Stimulated activated CD8-positive, alpha-beta memory T cell treated with anti-CD3 and anti-CD28 coated beads, Interleukin-2, amount 100 ng/mL, for 48 hours (primary cell): ENCODE data around the gene PTPRC.

Experiments used
- DNase-seq, 2 donors: peaks; one replicate each; pipeline ENCODE4 v3.0.0-alpha.2; 2020; ENCODE audit warnings: low read depth in 2 of 2

PTPRC gene

GRCh38 chr1:198676253-198676652, 37.4 kb downstream of the PTPRC start:
- no peak for DNase-seq

GRCh38 chr1:198677027-198677426, 38.2 kb downstream of the PTPRC start:
- no peak for DNase-seq

- no peak for DNase-seq
Measured at GRCh38 chr1:198677871-198678270, 39.0 kb downstream of the PTPRC start.

- no peak for DNase-seq
Measured at GRCh38 chr1:198678301-198678836, 39.5 kb downstream of the PTPRC start.

- no peak for DNase-seq
Measured at GRCh38 chr1:198678901-198679329, 40.1 kb downstream of the PTPRC start.

- no peak for DNase-seq
Measured at GRCh38 chr1:198679535-198680173, 40.8 kb downstream of the PTPRC start.

GRCh38 chr1:198680174-198680875, 41.5 kb downstream of the PTPRC start:
- no peak for DNase-seq

GRCh38 chr1:198681252-198681651, 42.4 kb downstream of the PTPRC start:
- DNase-seq = no peak

GRCh38 chr1:198681831-198682759, 43.3 kb downstream of the PTPRC start:
- peak; percentile 44 to 62 for DNase-seq

- no peak for DNase-seq
Measured at GRCh38 chr1:198682850-198683249, 44.0 kb downstream of the PTPRC start.

- DNase-seq = no peak
Measured at GRCh38 chr1:198683449-198683848, 44.6 kb downstream of the PTPRC start.

GRCh38 chr1:198686069-198686728, 47.4 kb downstream of the PTPRC start:
- no peak for DNase-seq

- no peak for DNase-seq
Measured at GRCh38 chr1:198687429-198687828, 48.6 kb downstream of the PTPRC start.

GRCh38 chr1:198691063-198691462, 52.2 kb downstream of the PTPRC start:
- DNase-seq = no peak

- no peak for DNase-seq
Measured at GRCh38 chr1:198693321-198693720, 54.5 kb downstream of the PTPRC start.

GRCh38 chr1:198694542-198694941, 55.7 kb downstream of the PTPRC start:
- DNase-seq = no peak

- DNase-seq = no peak
Measured at GRCh38 chr1:198696211-198696610, 57.4 kb downstream of the PTPRC start.

- DNase-seq = peak; percentile 51 to 67
Measured at GRCh38 chr1:198699167-198700015, 60.6 kb downstream of the PTPRC start.

GRCh38 chr1:198700016-198700392, 61.2 kb downstream of the PTPRC start:
- no peak for DNase-seq

GRCh38 chr1:198700396-198700795, 61.6 kb downstream of the PTPRC start:
- no peak for DNase-seq

GRCh38 chr1:198701250-198701649, 62.4 kb downstream of the PTPRC start:
- DNase-seq = no peak
